MCF 10A (cell line): Measurements from ENCODE around the gene CYP39A1. TPM values are rescaled to one million over a fixed set of nuclear protein-coding genes. Genes with fewer than 3 reads are reported as not detected.

ENCODE experiments used
- BruUV-seq: library from RNA; stranded (reverse); fragments of 400-500 nt; replicated peaks from 2 replicates; lab custom pipeline; 2021; lab: Mats Ljungman, UMichigan
- CTCF ChIA-PET: fragments of 300-600 bp; sonication (Branson Sonifier 250); formaldehyde crosslinking; extraction: SDS; loops from one replicate; lab custom pipeline; 2021; ENCODE audit warnings: antibody characterized with exemption, inconsistent platforms; lab: Yijun Ruan, JAX
- POLR2A ChIA-PET: fragments of 300-600, 350-650 bp; sonication (Branson Sonifier 250); formaldehyde crosslinking; extraction: SDS; loops from one replicate; lab custom pipeline; 2020; ENCODE audit warnings: antibody characterized with exemption, inconsistent platforms; lab: Yijun Ruan, JAX
- DNase-seq: peaks from one replicate; pipeline ENCODE4 v3.0.0-alpha.2; 2018; ENCODE audit not compliant: unreplicated experiment
- H3K27ac Mint-ChIP-seq: one replicate; pipeline ENCODE4 v1.8.0; 2022; ENCODE audit warnings: mild to moderate bottlenecking, low read depth, mixed read lengths; ENCODE audit not compliant: unreplicated experiment
- H3K27me3 Mint-ChIP-seq: one replicate; pipeline ENCODE4 v1.8.0; 2022; ENCODE audit warnings: mixed read lengths; ENCODE audit not compliant: insufficient read depth, unreplicated experiment
- H3K36me3 Mint-ChIP-seq: one replicate; pipeline ENCODE4 v1.8.0; 2022; ENCODE audit warnings: mild to moderate bottlenecking, moderate library complexity, mixed read lengths; ENCODE audit not compliant: insufficient read depth, unreplicated experiment
- H3K4me1 Mint-ChIP-seq: one replicate; pipeline ENCODE4 v1.8.0; 2022; ENCODE audit warnings: mixed read lengths; ENCODE audit not compliant: insufficient read depth, unreplicated experiment
- H3K4me3 Mint-ChIP-seq: one replicate; pipeline ENCODE4 v1.8.0; 2022; ENCODE audit warnings: mild to moderate bottlenecking, moderate library complexity, mixed read lengths; ENCODE audit not compliant: unreplicated experiment
- H3K9me3 Mint-ChIP-seq: one replicate; pipeline ENCODE4 v1.8.0; 2022; ENCODE audit warnings: mixed read lengths; ENCODE audit not compliant: unreplicated experiment
- intact Hi-C: fragments of 100-400 bp; cut with micrococcal nuclease; formaldehyde crosslinking; loops from 2 replicates; pipeline ENCODE4 v1.14.1; 2022
- total RNA-seq: library from RNA; stranded (reverse); gene quantifications from 2 replicates; pipeline ENCODE4 v1.2.3, GENCODE V29; 2022
- TF ChIP-seq, protein P1 (sequence below): fragments of 200-600 bp; IDR thresholded peaks from one replicate; pipeline ENCODE4 v1.8.0; 2022; ENCODE audit warnings: antibody characterized with exemption, mild to moderate bottlenecking; ENCODE audit not compliant: unreplicated experiment

Gene CYP39A1
- total RNA-seq, 1 experiment from 2014 or later: 7.2 TPM

DNA sequence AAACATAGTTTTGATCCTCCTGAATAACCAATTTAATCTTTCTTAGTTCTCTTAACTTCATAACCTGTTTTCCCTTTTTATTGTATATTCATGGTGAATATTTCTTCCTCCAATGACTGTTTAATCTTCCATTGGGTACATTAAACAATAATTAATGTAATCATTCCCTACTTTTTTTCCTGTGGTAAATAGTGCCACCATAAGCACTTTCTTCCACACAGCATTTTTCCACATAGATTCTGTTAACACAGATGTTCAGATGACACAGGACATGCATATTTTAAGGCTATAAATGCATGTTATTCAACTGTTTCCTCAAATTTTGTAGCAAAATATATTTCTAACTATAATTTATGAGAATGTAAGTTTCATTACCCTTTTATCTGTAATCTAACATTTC is 61.9 kb downstream of the CYP39A1 start:
- DNase-seq: no peak
- Mint-ChIP-seq H3K4me1 (no peaks in the 10 kb centered on the region), H3K9me3 (peaks cover 20% of the 10 kb centered on the region), H3K4me3 (no peak overlapping the region), H3K27ac (no peak overlapping the region), H3K27me3 (no peaks in the 10 kb centered on the region), H3K36me3 (peaks cover 16% of the 10 kb centered on the region)
- ChIA-PET CTCF (no interaction called here), POLR2A (interaction anchor here (0.6 kb wide), 1 partner anchor 11 kb away, joined by 3 read pairs; no protein-coding TSS in a partner anchor)
- intact Hi-C loops: no loop called here
- BruUV-seq: no TSS peak
- TF ChIP-seq, protein P1, sequence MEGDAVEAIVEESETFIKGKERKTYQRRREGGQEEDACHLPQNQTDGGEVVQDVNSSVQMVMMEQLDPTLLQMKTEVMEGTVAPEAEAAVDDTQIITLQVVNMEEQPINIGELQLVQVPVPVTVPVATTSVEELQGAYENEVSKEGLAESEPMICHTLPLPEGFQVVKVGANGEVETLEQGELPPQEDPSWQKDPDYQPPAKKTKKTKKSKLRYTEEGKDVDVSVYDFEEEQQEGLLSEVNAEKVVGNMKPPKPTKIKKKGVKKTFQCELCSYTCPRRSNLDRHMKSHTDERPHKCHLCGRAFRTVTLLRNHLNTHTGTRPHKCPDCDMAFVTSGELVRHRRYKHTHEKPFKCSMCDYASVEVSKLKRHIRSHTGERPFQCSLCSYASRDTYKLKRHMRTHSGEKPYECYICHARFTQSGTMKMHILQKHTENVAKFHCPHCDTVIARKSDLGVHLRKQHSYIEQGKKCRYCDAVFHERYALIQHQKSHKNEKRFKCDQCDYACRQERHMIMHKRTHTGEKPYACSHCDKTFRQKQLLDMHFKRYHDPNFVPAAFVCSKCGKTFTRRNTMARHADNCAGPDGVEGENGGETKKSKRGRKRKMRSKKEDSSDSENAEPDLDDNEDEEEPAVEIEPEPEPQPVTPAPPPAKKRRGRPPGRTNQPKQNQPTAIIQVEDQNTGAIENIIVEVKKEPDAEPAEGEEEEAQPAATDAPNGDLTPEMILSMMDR: no peak

DNA sequence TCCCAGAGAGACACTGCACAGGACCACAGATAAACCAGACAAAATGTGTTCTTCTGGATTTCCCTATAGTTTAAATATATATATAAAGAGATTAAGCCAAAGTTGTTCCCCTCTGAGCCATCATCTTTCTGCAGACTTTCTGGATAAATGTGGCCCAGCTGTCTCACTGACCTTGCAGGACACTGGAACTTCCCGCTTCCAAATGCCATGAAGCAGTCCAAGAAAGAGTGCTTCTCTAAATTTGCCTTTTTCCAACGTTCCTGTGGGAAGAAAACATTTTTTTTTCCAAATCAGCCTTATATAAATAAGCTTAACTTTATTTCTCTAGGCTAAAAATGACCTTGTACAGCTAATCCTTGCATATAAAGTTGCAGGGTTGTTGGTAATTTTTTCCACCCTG is 65.7 kb downstream of the CYP39A1 start:
- BruUV-seq: no TSS peak
- no peak overlapping the region for H3K4me3 Mint-ChIP-seq
- no peaks in the 10 kb centered on the region for H3K9me3 Mint-ChIP-seq
- TF ChIP-seq, protein P1: no peak
- H3K27ac Mint-ChIP-seq: no peak overlapping the region
- peaks cover 14% of the 10 kb centered on the region for H3K36me3 Mint-ChIP-seq
- POLR2A ChIA-PET: interaction anchor here (0.6 kb wide), 1 partner anchor 21 kb away, joined by 3 read pairs; no protein-coding TSS in a partner anchor
- DNase-seq: no peak
- CTCF ChIA-PET: no interaction called here
- intact Hi-C loops: no loop called here
- no peaks in the 10 kb centered on the region for H3K27me3 Mint-ChIP-seq
- no peaks in the 10 kb centered on the region for H3K4me1 Mint-ChIP-seq

DNA sequence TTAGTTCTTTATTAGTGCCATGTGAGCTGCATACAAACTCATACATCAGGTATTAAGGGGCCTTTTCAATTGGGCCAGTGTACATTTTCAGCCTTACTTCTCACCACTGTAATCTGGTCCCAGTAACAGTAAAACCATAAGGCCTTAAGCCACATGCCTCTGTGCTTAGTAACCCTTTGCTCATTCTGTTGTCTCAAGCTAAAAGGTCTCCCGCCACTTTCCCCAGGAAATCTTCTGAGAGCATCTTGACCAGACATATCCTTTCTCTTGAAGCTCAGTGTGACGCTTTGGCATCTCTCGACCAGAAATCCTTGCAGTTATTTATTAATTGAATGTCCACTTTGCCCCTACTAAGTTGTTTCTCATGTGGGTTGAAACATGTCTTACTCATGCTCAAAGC is 68.0 kb downstream of the CYP39A1 start:
- no peak for DNase-seq
- no peak overlapping the region for H3K27ac Mint-ChIP-seq
- H3K9me3 Mint-ChIP-seq: no peaks in the 10 kb centered on the region
- TF ChIP-seq, protein P1: no peak
- no peaks in the 10 kb centered on the region for H3K27me3 Mint-ChIP-seq
- H3K36me3 Mint-ChIP-seq: peaks cover 20% of the 10 kb centered on the region
- ChIA-PET CTCF (no interaction called here), POLR2A (interaction anchor here (1.2 kb wide), 1 partner anchor 13 kb away, joined by 3 read pairs; no protein-coding TSS in a partner anchor)
- no TSS peak for BruUV-seq
- no peak overlapping the region for H3K4me3 Mint-ChIP-seq
- no peaks in the 10 kb centered on the region for H3K4me1 Mint-ChIP-seq
- intact Hi-C loops: no loop called here

DNA sequence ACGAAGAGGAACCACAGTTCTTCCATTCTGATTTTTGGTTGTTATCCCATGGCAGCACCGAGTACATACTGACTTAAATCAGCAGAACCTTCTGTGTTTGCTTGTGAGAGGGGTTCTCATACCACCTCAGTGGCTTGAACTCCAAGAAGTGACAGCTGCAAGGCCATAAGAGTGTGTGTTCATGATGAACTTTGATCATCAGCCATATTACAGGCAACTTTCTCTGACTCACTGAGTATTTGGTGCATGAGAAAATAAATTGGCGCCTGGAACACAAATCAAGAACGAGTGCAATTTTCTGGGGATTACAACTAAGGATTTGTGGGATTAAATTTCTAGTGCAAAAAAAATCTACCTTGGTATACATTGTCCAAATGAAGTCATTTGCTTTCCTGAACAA is 68.9 kb downstream of the CYP39A1 start:
- TF ChIP-seq, protein P1: no peak
- H3K4me1 Mint-ChIP-seq: no peaks in the 10 kb centered on the region
- POLR2A ChIA-PET: no interaction called here
- BruUV-seq: no TSS peak
- no peak for DNase-seq
- CTCF ChIA-PET: no interaction called here
- no peaks in the 10 kb centered on the region for H3K27me3 Mint-ChIP-seq
- peaks cover 20% of the 10 kb centered on the region for H3K36me3 Mint-ChIP-seq
- H3K27ac Mint-ChIP-seq: no peak overlapping the region
- intact Hi-C loops: no loop called here
- H3K9me3 Mint-ChIP-seq: no peaks in the 10 kb centered on the region
- H3K4me3 Mint-ChIP-seq: no peak overlapping the region
